Skin of body (tissue), 2 donors: ENCODE measurements around the gene PTPRK. TPM values are rescaled to one million over a fixed set of nuclear protein-coding genes. Genes with fewer than 3 reads are reported as not detected.

Experiments
- DNase-seq: peaks from one replicate; lab custom pipeline; 2025; lab: John Stamatoyannopoulos, UW
- total RNA-seq: library from RNA; depleted of rRNA; stranded (reverse); fragments of >200 nt; gene quantifications from one replicate; pipeline ENCODE4 v1.2.3, GENCODE V29; 2014

The PTPRK gene
- total RNA-seq, 1 donor from 2014 or later: 56.9 TPM

DNA sequence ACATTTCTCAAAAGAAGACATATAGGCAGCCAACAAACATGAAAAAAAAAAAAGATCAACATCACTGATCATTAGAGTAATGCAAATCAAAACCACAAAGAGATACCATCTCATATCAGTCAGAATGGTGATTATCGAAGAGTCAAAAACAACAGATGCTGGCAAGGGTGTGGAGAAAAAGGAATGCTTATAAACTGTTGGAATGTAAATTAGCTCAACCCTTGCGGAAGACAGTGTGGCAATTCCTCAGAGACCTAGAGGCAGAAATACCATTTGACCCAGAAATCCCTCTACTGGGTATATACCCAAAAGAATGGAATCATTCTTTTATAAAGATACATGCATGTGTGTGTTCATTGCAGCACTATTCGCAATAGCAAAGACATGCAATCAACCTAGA lies 315.8 kb downstream of the PTPRK start:
- DNase-seq: no peak

DNA sequence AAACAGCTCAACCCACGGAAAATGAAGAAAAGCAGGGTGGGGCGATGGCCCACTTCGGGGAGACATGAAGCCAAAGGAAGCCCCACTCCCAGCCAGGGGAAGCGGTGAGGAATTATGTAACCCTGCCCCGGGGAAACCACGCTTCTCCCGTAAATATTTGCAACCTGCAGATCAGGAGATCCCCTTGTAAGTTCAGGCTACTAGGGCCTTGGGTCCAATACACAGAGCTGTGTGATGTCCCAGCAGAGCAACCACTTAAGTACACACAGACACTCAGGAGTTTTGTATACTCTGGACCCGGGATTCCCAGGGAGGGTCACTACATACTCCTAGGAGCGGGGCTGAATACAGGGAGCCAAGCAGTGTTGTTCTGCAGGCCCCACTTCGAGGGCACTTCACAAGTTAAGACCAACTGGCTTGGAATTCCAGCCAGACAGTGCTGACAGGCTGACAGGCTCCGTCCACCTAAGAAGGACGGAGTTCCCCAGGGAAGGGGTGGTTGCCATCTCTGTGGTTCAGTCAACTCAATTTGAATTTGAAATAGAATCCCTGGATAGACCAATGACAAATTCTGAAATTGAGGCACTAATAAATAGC lies 318.1 kb downstream of the PTPRK start:
- no peak for DNase-seq

DNA sequence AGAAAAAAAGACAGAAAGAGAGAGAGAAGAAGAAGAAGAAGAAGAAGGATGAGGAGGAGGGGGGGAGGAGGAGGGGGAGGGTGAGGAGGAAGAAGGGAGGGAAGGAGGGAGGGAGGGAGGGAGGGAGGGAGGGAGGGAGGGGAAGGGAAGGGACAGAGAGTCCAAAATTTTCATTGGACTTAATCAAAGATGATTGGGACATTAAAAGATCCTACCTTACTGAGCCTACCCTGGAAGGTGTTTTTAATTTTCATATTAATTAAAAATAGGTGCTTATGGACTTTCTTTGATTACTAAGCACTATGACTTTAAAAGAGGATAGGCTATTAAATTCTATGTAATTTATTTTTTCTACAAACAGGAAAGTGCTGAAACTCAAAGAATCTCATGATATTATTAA lies 319.6 kb downstream of the PTPRK start:
- no peak for DNase-seq

DNA sequence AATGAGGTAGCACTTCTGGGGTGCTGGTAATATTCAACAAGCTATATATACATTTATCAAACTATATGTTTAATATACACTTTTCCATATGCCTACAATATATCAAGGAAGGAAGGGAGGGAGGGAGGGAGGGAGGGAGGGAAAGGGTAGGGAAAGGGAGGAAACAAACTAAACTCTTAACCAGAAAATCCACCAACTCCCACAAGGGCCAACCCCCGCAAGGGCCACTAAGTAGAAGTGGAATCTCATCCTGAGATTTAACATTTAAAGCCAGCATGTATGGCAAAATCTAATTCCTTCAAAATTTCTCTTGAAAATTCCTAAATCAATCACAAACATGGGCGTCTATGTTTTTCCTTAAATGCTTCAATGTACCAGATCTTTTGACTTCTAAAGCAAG lies 320.9 kb downstream of the PTPRK start:
- DNase-seq: no peak

DNA sequence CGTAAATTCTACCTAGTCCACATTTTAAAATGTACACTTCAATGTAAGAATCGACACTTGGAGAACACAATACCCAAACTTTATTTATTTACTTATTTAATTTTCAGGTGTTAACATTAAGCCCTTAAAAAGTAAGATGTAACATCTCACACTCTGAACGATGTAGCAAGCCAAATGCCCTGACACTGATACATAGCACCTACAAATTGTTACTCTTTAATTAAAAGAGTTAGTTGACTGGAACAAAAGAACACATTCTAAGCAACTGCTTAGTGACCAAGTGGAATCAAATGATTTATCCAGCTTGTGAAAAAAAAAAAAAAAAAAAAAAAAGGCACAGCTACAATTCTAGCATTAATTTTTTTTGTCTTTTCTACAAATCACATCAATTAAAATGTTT lies 327.4 kb downstream of the PTPRK start:
- DNase-seq: no peak

DNA sequence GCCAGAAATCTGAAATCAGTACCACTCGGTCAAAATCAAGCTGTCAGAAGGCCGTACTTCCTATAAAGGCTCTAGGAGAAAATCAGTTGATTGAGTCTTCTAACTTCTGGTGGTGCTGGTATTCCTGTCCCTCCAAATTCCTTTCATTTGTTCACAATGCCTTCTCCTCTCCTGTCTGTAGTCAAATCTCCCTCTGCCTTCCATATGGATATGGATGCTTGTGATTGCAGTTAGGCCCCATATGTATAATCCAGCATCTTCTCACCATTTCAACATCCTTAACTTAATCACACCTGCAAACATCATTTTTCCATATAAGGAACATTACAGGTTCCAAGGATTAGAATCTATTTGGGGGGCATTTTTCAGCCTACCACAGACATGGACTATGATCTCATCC lies 331.7 kb downstream of the PTPRK start:
- no peak for DNase-seq

DNA sequence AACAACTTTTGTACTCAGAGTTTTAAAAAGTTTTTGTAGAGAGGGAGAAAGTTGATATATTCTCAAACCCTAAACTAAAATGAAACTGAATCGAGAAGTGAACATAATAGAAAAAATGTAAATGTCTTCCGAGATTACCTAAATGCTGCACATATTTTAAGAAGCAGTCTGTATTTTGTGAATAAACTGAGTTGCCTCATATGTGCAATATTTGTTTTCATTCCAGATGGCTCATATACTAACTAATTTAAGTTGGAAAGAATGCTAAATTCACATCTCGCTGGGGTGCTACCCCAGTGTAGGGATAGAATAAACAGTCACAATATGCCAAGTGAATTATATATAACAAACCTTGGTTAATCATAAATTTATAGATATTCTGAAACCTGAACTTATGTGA lies 333.7 kb downstream of the PTPRK start:
- no peak for DNase-seq

DNA sequence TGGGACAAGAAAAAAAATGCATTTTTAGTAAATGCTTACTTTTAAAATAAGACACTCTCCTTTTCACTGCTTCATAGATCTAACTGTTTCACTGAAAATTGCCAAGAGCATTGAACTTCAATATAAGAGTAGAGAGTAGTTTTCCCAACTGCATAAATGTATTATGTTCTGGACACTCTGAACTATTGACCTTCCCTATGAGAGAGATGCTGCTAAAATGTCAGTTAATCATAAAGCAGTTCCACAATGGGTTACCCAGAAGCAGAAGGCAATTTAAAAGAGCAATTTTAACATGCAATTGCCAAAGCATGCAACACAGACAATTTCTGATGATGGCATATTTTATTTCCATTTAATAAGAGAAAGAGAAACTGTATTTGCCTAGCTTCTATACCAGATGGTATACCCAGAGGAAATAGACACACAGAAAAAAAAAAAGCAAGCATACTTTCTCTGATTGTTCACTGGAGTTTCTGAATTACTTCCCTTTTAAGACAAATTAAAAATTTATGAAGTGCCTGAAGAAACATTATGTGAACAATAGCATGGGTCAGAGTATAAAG lies 340.4 kb downstream of the PTPRK start:
- DNase-seq: no peak

DNA sequence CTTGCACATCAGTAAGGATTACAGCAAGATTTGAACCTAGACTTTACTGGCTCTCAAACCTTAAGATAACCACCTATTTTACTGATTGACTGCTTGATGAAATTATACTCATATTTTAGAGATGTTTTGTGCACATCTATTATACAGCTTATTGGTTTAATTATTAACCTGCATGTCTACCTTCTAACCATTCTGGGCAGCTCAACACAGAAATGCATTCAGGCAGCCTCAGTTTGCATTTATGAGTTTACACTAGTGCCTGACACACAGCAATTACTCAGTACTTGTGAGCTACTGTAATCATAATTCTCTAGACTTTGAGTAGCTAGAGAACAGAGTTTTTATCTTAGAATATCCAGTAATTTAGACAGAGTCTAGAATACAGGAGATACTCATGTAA lies 345.7 kb downstream of the PTPRK start:
- DNase-seq: no peak

DNA sequence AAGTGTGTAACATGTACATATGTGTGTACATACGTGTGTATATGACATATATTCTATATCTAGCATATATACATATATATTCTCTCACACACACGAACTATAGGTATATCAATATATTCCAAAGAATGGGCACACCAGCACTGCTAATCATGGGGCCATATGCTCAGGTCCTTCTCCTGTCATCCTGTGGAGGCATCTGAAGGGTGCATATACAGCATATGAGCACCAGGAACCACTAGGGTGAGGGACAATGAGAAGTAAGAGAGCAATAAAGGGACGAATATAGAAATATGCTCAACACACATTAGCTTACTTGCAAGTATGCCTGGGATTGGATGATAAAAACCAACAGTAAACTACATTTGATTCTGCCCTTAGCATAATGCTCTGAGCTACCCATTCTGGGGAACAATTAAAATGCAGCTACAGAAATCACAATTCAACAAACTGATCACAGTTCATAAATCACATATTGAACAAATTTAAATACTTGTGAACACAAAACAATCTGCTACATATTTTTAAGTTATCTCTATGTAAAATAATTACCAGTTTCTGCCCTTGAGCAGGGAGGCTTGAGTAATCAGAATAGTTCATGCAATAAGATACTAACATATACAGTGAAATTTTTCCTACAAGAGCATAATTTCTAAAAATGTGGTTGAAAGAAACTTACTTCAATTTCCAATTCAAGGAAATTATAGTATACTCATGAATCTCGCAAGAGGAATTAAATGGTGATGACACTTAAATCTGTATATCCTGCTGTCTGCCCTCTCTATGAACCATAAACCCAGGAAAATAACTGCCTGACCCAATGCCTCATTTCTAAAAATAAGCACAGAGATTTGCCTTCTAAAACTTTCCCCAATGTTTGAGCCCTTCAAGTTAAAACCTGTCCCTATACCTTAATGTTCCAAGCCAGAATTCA lies 347.4 kb downstream of the PTPRK start:
- DNase-seq: no peak

DNA sequence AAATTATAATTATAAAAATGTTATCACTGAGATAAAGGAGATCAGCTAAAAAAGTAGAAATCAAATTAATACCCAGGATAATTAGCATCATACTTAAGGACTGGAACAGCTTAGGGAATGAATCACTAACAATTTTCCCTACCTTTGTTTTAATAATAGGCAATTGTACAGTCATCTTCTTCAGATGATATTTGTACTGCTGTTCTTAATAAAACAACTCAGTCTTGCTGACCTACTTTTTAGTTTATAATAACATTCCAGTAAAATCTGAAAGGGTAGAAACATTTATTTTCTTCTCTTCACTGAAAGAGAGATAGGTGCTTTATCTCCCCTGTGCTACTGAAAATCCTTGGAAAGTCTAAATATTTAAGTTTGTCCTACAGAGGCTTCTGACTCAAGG lies 348.3 kb downstream of the PTPRK start:
- no peak for DNase-seq

DNA sequence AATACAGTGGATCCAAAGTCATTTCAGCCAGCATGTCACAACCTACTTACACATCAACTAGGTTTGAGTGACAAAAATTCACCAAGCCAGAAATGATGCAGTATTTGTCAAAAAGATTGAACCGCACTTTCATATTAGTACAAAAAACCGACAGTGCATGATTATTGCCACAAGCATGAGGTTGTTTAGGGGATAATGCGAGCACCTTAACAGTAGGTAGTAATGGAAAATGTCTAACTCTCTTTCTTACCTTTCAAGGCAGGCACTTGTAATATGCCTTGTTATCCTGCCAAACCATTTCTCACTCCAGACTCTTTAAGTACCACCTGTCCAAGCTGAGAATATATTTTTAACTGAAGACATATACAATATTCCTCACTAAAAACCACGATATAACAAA lies 349.2 kb downstream of the PTPRK start:
- DNase-seq: no peak

DNA sequence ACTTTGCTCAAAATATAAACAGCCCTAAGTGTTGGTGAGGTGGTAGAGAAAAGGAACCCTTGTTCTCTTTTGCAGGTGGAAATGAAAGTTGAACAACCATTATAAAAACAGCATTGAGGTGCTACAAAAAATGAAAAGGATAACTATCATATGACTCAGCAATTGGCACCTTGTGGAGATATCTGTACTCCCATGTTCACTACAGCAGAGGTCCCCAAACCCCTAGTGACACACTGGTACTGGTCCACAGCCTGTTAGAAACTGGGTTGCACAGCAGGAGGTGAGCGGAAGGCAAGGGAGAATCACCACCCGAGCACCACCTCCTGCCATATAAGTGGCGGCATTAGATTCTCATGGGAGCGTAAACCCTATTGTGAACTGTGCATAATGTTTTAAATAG lies 352.2 kb downstream of the PTPRK start:
- no peak for DNase-seq

DNA sequence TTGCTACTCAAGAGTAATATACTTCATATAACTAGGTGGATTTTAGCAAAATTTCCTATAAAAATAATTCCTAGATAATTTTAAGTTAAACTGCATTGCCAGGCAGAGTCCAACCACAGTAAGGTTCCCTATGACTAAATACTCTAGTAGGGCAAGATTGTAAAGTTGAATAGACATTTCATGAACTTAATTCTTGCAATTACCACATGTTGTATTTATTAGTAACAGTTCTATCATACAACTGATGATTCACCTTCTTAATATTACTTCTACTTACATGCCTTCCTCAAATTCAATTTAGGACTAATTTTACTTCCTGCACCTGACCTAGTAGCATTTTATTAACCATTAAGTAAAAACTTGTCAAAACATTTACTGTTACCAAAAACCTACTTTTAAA lies 352.8 kb downstream of the PTPRK start:
- DNase-seq: no peak

DNA sequence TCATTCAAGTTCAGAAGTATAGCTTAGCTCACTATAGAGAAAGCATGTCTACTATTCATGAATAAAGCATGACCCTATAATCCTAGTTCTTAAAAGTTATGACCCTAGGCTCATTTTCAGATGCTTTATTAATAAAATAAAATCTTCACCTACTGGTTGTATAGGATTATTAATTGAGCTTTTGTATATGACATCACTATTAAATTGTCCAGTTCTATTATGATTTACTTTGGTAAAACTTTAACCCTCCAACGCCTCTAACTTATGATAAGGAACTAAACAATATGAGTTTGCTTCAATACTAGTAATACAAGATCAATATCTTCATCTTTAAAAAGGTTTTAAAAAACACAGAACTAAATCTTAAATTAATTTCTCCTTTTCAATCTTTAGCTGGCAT lies 356.1 kb downstream of the PTPRK start:
- no peak for DNase-seq

DNA sequence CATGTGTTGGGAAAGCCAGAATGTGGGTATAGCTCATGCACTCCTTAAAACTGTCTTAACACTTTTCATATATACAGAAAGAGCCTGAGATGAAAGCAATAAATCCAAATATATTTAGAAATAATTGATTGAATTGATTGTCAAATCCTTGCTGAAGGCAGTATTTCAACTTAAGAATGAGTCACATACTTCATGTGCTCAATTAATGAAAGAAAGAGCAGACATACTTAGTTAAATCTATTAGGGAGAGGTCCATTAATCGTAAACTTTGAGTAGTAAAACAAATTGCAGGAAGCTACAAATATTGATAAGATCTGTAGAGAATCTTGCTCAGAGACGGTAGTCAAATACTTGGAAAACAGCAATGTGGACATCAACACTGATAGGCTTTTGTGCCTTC lies 358.0 kb downstream of the PTPRK start:
- DNase-seq: no peak

DNA sequence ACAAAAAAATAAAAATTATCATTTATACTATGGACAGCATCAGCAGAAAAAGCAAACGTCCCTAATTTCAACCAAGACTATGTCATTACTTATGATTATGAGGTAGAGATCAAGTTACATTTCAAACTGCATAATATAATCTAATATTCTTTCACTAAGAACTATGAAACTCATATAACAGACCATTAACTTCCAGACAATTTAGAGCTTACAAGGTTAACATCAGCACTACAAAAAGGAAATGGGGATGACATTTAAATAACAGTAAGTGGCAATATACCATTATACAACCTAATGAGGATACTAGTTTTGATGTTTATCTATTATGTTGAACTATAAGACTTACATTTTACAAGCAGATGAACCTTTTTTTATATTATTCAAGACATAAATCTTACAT lies 358.6 kb downstream of the PTPRK start:
- no peak for DNase-seq

DNA sequence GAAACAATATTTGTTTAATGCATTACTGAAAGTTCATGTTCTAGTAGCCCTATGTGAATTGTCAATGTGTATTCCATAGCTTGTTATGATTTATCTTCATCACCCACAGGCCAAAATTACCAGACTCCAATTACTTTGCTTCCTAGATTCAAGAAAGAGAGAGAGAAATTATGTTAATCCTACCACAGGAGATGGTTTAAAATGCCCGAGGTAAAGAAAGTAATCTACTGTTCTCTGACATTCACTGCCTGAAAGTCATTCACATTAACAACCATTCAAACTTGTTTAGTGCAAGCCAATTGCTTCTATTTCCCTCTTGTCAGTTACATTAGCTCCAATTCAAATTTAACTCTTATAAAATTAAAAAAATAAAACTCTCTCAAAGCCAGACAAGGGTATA lies 359.1 kb downstream of the PTPRK start:
- no peak for DNase-seq

DNA sequence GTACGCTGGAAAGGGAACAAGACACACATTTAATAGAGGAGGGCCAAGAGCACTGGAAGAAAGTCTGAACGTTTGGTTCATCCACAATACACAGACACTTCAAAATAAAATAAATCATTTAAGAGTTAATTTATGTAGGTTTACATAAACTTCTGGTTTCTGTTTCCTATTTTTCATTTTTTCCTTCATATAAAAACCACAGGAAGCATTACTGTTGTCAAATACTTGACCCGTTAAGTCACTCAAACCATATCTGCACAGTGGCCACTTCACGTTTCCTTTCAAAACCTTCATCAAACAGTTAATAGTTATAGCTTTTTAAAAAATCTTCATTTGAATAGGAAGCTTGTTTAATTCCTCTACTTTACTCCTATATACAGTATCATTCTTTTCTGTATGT lies 361.9 kb downstream of the PTPRK start:
- no peak for DNase-seq

DNA sequence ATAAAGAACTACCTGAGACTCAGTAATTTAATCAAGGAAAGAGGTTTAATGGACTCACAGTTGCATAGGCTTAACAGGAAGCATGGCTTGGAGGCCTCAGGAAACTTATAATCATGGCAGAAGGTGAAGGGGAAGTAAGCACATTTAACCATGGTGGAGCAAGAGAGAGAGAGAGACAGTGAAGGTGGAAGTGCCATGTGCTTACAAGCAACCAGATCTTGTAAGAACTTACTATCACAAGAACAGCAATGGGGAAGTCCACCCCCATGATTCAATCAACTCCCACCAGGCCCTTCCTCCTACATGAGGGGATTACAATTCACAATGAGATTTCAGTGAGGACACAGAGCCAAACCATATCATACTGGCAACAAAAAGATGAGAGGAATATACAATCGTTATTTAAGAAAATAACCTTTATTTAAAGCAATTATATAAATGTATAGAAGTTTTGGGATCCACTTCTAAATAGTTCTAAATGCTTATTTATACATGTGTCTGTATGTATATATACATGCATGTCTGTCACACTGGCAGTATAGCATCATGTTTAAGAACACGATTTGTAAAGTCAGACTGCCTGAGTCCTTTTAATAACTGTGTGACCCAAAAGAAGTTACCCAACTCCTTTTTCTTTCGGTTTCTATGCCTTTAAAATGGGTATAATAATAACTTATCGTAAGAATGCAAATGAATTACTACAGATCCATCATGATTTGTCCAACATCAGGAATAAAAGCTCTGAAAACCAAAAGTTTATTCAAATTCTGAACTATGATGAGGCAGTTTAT lies 363.9 kb downstream of the PTPRK start:
- DNase-seq: no peak

DNA sequence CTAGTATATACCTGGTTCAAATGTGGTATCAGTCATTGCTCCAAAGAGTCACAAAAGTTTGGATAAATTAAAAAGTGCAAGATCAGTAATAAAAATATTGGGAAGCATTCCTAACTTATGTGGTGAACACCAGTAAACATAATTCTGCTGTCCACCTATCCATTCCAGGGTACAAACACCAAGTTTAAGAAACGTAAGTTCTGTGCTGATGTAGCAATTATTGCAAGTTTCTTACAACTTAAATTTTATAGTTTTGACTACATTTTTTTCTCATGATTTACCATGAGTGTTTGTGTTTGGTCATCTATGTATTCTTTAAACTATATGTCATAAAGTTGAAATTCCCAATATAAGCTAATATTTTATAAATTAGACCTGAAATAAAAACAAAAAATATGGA lies 364.6 kb downstream of the PTPRK start:
- no peak for DNase-seq

DNA sequence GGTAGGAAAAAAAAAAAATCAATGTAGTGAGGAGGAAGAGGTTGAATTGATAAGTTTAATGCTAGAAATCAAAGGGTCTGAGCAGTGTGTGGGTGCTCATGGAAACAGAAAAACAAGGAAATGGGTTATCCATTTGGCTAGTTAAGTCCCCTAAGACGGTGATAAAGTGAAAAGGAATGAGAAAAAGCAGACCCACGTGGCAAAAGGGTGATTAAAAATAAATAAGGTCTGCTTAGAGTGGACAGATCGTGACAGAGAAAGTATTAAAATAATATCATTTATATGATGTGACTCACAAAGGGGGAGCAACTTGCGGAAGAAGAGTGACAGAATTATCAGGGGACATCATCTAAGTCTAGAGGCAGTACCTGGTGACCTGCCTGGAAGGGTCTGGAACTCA lies 367.8 kb downstream of the PTPRK start:
- no peak for DNase-seq
